ENCODE results near the gene CYB5R4.

GRCh38 chr6:83952830-83953229, 93.3 kb downstream of the CYB5R4 start:
- no peak for TF ChIP-seq POLR2A (IDR thresholded peaks at IDR 0.05)
- TF ChIP-seq, protein P1, sequence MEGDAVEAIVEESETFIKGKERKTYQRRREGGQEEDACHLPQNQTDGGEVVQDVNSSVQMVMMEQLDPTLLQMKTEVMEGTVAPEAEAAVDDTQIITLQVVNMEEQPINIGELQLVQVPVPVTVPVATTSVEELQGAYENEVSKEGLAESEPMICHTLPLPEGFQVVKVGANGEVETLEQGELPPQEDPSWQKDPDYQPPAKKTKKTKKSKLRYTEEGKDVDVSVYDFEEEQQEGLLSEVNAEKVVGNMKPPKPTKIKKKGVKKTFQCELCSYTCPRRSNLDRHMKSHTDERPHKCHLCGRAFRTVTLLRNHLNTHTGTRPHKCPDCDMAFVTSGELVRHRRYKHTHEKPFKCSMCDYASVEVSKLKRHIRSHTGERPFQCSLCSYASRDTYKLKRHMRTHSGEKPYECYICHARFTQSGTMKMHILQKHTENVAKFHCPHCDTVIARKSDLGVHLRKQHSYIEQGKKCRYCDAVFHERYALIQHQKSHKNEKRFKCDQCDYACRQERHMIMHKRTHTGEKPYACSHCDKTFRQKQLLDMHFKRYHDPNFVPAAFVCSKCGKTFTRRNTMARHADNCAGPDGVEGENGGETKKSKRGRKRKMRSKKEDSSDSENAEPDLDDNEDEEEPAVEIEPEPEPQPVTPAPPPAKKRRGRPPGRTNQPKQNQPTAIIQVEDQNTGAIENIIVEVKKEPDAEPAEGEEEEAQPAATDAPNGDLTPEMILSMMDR (IDR thresholded peaks at IDR 0.05), result no peak
